ENCODE data around the gene TUBE1. TPM values are rescaled to one million over a fixed set of nuclear protein-coding genes. Genes with fewer than 3 reads are reported as not detected.
"Not testable (repeated sequence)": the region's sequence is repeated elsewhere in the genome, so short reads cannot be mapped to it uniquely, and the experiment has no call there.

TUBE1 gene
- total RNA-seq, 4 donors from 2014 or later, result 33.6 to 75.1 (median 54.0) TPM

GRCh38 chr6:112049026-112049799 lies 38.1 kb downstream of the TUBE1 start:
- intact Hi-C loops (cut with DNase I; ENCODE audit: low total_unique reads), result loop anchor here (5.0 kb wide), 1 partner anchor 337 kb away; no protein-coding TSS in a partner anchor
- no peak overlapping the region for H3K4me3 ChIP-seq
- DNase-seq, result no peak

DNA sequence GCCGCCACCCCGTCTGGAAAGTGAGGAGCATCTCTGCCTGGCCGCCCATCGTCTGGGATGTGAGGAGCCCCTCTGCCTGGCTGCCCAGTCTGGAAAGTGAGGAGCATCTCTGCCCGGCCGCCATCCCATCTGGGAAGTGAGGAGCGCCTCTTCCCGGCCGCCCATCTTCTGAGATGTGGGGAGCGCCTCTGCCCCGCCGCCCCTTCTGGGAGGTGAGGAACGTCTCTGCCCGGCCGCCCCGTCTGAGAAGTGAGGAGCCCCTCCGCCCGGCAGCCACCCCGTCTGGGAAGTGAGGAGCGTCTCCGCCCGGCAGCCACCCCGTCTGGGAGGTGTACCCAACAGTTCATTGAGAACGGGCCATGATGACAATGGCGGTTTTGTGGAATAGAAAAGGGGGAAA lies 39.8 kb downstream of the TUBE1 start:
- not testable (repeated sequence) for H3K27me3 ChIP-seq, H3K36me3 ChIP-seq, H3K9me3 ChIP-seq, H3K4me3 ChIP-seq, DNase-seq, H3K27ac ChIP-seq
- intact Hi-C loops (cut with DNase I; ENCODE audit: low total_unique reads), result loop anchor here (5.0 kb wide), 1 partner anchor 335 kb away; no protein-coding TSS in a partner anchor
- peaks cover 0 to 13% of the 10 kb centered on the region in 2 donors for H3K4me1 ChIP-seq

More at GRCh38 chr6:112049026-112049799, 38.1 kb downstream of the TUBE1 start:
- Histone ChIP-seq H3K27ac (no peak overlapping the region), H3K9me3 (no peaks in the 10 kb centered on the region), H3K36me3 (no peaks in the 10 kb centered on the region), H3K27me3 (no peaks in the 10 kb centered on the region), H3K4me1 (peaks cover 0 to 9% of the 10 kb centered on the region in 2 donors)
- TF ChIP-seq CTCF (IDR thresholded peaks at IDR 0.05), result no peak
- TF ChIP-seq POLR2A (IDR thresholded peaks at IDR 0.05), result no peak

DNA sequence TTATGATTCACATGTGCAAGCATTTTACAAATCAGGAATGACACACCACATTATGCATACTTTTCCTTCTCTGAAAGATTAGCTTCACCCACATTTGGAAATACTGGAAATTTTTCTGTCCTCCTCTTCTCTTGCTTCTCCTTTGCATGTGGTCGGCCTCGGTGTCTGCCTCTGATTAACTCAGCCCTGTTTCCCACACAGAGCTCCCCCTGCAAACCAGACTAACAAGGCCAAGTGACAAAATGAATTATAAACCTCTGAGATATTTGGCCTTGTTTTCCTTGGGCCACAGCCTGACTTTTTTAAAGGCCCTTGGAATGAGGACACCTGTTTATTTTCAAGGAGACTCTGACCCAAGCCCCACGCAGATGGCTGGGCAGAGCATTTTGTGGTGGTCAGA lies 42.4 kb downstream of the TUBE1 start:
- H3K36me3 ChIP-seq, result no peaks in the 10 kb centered on the region
- no peaks in the 10 kb centered on the region for H3K27me3 ChIP-seq
- TF ChIP-seq POLR2A (IDR thresholded peaks at IDR 0.05) (no peak), CTCF (IDR thresholded peaks at IDR 0.05) (no peak)
- H3K27ac ChIP-seq, result peak overlapping the region; percentile 82 to 86
- no peak overlapping the region for H3K4me3 ChIP-seq
- peaks cover 0 to 13% of the 10 kb centered on the region in 2 donors for H3K4me1 ChIP-seq
- DNase-seq, result peak; percentile 45 to 61
- no peaks in the 10 kb centered on the region for H3K9me3 ChIP-seq
- intact Hi-C loops (cut with DNase I; ENCODE audit: low total_unique reads), result loop anchor here (5.0 kb wide), 1 partner anchor 333 kb away; no protein-coding TSS in a partner anchor

DNA sequence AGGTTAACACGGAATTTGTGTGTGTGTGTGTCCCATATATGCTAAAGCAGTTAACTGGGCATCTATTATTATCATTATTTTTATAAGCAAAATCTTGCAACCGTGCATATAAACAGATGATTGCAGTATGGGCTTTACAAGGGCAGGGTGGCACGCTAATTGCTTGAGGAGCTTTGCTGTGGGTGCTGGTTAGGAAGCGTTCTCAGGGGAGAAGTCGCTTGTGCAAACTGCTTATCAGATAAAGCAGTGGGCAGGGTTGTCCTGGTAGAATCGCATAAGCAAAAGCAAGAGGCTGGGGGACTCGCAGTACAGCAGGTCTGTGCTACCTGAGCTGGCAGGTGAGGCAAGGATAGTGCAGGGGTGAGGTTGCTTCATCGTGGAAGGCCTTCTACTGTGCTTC lies 43.1 kb downstream of the TUBE1 start:
- intact Hi-C loops (cut with DNase I; ENCODE audit: low total_unique reads), result no loop called here

More for the DNA sequence above, 43.1 kb downstream of the TUBE1 start:
- no peak for DNase-seq
- H3K9me3 ChIP-seq, result no peaks in the 10 kb centered on the region
- TF ChIP-seq POLR2A (IDR thresholded peaks at IDR 0.05), result no peak
- no peak for TF ChIP-seq CTCF (IDR thresholded peaks at IDR 0.05)
- H3K4me1 ChIP-seq, result peaks cover 0 to 13% of the 10 kb centered on the region in 2 donors
- no peak overlapping the region for H3K4me3 ChIP-seq
- H3K36me3 ChIP-seq, result no peaks in the 10 kb centered on the region
- H3K27me3 ChIP-seq, result no peaks in the 10 kb centered on the region
- H3K27ac ChIP-seq, result peak overlapping the region; percentile 82 to 86
